Ramos (cell line): ENCODE results near the gene RXFP3.
"Not testable (repeated sequence)": the region's sequence is repeated elsewhere in the genome, so short reads cannot be mapped to it uniquely, and the experiment has no call there.

ENCODE experiments used
- in situ Hi-C: fragments of 300-500 bp; cut with MboI; formaldehyde crosslinking; loops from one replicate; pipeline ENCODE4 v1.14.3; 2022; ENCODE audit warnings: low sequenced_read_pairs; ENCODE audit not compliant: unreplicated experiment

RXFP3 gene, protein sequence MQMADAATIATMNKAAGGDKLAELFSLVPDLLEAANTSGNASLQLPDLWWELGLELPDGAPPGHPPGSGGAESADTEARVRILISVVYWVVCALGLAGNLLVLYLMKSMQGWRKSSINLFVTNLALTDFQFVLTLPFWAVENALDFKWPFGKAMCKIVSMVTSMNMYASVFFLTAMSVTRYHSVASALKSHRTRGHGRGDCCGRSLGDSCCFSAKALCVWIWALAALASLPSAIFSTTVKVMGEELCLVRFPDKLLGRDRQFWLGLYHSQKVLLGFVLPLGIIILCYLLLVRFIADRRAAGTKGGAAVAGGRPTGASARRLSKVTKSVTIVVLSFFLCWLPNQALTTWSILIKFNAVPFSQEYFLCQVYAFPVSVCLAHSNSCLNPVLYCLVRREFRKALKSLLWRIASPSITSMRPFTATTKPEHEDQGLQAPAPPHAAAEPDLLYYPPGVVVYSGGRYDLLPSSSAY

DNA sequence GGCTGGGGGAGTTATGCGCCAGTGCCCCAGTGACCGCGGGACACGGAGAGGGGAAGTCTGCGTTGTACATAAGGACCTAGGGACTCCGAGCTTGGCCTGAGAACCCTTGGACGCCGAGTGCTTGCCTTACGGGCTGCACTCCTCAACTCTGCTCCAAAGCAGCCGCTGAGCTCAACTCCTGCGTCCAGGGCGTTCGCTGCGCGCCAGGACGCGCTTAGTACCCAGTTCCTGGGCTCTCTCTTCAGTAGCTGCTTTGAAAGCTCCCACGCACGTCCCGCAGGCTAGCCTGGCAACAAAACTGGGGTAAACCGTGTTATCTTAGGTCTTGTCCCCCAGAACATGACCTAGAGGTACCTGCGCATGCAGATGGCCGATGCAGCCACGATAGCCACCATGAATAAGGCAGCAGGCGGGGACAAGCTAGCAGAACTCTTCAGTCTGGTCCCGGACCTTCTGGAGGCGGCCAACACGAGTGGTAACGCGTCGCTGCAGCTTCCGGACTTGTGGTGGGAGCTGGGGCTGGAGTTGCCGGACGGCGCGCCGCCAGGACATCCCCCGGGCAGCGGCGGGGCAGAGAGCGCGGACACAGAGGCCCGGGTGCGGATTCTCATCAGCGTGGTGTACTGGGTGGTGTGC, at the start of gene RXFP3:
TSS of gene RXFP3 (plus strand) at position 6 of the 636 bp plus-strand sequence. CDS start at position 361, 355 bp downstream.
- in situ Hi-C loops = loop anchor here (10.0 kb wide), 1 partner anchor 502 kb away; no protein-coding TSS in a partner anchor

DNA sequence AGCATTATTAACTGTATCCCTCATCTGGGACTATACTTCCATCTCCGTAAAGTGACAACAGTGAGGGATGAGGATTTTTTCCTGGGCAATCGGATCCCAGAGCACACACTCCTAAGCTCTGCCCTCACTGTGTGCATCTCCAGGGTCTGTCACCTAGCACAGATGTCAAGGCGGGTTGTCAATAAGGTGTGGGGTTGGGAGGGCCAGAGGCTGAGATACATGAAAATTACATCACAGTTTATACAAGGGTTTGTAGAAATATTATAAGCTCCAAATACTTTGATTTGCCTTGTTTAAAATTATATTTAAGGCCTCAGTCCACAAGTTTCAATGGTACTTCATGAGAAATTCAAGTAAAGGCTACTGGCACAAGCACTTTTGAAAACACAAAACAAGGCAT, 48.9 kb upstream of the RXFP3 start:
- in situ Hi-C loops = no loop called here

DNA sequence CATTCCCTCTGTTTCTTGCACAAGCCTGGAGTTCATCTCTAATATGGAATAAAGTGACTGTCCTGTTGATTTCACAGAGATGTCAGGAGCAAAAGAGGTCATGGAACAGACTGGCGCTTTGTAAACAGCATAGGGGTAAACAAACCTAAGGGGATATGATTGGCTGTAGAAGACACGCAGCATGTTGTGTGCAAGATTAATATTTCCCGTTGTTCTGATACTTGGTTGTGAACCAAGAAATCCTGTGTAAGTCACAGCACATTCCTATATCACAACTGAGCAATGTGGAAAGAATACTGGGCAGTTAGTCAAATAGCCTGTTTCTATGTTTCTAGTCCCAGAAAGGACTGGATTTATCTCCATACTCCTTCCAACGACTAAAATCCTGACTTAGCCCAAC, 47.6 kb upstream of the RXFP3 start:
- in situ Hi-C loops = no loop called here

DNA sequence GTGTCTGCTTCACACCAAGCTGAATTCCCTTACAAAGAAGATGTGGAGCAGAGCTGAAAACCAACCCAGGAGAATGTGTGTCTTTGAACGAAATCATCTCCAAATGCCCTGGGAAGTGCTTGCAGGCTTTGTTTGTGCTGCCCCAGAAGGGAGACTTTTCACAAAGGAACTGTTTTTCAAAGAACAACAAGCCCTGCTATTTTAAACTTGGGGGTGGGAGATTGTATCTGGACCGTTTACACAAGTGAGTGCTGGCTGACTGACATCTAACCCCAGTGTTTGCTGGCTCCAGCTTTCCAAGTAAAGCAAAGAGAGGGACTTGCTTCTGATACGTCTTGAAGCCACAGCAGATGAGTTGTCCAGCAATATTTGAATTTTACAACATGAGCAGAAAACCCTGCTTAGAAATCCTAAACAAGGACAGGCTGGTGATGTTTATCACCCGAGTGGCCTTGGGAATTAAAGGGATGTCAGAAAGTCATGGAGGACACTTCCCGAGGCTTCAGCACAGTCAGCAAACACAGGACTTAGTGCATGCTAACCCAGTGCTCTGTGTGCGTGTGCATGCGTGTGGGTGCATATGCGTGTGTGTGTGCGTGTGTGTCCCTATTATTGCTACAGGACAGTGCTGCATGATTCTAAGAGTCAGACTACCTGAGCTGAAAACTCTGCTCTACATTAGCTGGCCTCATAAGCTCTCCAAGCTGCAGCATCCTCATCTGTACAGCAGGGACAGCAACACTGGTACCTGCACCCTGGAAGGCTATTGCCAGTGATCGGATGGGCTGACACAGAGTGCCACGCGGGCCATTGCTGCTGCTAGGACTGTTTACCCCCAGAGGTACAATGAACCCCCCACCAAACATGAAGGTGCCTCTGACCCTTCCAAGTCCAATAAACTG, 45.8 kb upstream of the RXFP3 start:
- in situ Hi-C loops = no loop called here

DNA sequence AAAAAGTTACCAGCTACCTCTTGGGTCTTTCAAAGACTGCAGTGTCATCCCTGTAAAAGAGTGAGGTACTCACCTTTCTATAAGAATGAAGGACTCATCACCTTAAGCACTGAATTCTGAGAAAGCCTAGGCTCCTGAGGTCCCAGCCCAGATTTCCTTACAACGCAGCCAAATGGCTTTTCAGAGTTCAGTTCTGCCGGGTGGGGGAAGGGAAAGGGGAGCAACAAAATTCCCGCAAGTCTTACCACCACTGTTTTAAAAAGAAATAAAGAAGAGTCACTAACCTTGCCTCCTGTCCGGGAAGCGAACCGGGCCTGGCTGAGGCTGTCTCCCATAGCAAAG, 44.8 kb upstream of the RXFP3 start:
- in situ Hi-C loops = no loop called here

DNA sequence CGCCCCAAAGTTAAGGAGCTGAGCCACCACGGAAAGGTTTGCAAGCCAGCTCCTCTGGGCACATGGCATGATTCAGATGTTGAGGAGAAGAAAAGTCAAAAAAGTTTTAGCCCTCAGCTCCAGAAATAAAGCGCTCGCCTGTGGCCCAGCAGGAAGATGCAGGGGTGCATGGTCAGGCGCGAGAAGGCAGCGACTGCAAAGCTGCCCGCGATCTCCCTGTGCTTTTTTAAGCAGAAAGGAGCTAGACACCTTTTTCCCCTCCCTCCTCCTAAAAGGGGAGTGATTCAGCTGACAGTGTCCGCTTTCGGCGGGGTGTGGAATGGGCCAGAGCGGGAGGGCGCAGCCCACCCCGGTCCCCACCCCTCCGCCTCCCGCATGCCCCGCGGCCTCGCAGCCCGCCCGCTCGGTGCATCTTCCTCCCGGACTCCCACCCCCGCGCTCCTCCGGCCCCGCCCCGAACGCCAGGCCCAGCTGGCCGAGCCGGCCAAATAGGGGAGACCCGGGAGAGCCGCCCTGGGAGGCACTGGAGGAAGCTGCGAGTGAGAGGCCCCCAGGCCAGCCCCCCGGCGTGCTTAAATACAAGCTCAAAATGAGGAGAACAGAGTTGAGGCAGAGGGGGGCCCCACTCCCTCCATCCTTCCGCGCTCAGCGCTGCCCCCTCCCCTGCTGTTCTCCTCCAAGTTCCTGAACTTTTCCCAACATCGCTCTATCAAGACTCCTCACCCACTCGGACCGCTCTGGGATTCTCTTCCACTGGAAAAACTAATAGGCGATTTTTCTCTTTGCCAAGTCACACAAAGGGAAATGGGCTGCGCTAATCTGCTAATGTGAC, 44.2 kb upstream of the RXFP3 start, which contains the start of gene ADAMTS12:
TSS of gene ADAMTS12 (minus strand) at position 203 of the 832 bp plus-strand sequence. CDS start at position 69, 134 bp downstream.
- in situ Hi-C loops = no loop called here

DNA sequence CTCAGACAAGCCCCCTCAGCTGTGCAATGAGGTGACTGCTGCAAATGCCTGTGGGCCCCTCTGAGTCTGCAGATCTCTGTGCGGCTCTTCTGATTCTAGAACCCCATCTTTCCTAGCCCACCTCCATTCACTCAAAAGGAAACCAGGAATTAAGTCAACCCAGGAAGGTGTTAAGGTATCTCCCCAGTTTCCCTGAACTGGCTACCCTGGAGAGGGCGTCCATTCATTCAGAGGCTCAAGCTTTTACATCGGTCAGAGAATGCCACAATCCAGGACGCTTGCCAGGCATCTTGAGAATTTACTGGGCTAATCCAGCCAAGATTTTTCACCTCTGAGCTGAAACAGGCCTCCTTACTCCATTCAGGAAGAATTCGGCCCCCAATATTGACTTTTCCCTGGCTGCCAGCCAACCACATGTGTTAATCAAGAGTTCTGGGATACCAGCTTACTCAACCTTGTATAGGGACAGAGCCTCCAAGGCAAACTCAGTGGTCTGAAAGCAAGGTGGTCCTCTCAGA, 43.5 kb upstream of the RXFP3 start:
- in situ Hi-C loops = no loop called here

DNA sequence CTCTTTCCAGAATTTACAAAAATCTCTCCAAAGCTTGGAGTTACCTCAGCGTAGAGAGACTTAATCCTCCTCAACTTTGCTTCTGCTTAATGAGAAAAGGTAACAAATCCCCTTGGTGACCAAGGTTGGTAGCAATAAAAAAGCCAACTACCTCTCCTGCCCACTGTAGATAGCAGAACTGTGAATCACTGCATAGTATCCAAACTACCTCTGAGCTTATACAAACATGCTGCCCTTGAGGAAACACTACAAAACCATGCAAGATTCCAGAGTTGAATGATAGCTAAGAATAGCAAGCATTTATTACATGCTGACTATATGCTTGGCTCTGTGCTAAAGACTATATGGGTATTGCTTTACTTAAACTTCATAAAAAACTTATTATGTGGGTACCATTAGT, 41.6 kb upstream of the RXFP3 start:
- in situ Hi-C loops = no loop called here

DNA sequence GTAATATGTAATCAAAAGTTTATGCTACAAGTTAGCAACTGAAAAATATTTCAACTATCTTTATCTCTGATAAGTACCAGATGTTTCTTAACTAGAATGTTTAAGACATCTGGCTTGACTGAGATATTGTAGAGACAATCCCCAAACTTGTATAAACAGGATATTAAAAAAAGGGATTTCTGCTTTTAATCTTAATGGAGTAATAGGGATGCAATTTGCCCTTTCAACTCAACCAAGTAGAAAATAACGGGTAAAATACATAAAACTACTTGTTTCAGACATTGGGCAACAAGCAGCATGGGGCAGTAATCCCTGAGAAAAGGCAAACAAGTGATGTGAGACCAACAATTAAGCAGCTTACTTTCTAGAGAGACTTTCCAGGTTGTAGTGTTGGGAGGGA, 35.0 kb upstream of the RXFP3 start:
- in situ Hi-C loops = no loop called here

DNA sequence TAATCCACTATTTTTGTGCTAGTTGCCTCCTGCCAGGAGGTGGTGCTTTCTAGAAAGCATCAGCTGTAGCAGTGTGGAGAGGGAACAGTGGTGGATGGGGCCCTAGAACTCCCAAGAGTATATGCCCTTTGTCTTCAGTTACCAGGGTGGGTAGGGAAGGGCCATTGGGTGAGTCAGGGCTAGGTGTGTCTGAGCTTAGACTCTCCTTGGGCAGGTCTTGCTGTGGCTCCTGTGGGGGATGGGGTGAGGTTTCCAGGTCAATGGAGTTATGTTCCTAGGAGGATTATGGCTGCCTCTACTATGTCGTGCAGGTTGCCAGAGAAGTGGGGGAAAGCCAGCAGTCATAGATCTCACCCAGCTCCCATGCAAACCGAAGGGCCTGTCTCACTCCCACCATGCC, 33.1 kb upstream of the RXFP3 start:
- in situ Hi-C loops = no loop called here

DNA sequence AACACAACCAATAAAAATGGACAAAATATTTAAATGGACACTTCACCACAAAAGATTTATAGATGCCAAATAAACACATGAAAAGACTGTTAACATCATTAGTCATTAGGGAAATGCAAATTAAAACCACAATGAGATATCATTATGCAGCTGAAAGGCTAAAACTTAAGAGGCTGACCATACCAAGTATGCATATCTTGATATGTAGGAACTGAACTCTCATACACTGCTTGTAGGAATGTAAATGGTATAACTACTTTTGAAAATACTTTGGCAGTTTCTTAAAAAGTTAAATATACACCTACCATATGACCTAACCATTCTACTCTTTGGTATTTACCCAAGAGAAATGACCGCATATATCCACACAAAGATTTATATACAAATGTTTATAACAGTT, 30.8 kb upstream of the RXFP3 start:
- in situ Hi-C loops = no loop called here

DNA sequence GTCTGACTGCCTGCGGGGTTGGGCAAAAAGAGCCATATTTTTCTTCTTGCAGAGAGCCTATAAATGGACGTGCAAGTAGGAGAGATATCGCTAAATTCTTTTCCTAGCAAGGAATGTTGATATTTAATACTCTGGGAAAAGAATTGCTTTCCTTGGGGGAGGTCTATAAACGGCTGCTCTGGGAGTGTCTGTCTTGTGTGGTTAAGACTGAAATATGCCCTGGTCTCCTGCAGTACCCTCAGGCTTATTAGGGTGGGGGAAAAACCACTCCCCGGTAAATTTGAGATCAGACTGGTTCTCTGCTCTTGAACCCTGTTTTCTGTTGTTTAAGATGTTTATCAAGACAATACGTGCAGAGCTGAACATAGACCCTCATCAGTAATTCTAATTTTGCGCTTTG, 29.9 kb upstream of the RXFP3 start:
- in situ Hi-C loops = not testable (repeated sequence)

DNA sequence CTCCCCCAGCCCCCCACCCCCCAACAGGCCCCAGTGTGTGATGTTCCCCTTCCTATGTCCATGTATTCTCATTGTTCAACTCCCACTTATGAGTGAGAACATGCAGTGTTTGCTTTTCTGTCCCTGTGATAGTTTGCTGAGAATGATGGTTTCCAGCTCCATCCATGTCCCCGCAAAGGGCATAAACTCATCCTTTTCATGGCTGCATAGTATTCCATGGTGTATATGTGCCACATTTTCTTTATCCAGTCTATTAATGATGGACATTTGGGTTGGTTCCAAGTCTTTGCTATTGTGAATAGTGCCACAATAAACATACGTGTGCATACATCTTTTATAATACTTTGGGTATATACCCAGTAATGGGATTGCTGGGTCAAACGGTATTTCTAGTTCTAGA, 21.3 kb upstream of the RXFP3 start:
- in situ Hi-C loops = not testable (repeated sequence)

DNA sequence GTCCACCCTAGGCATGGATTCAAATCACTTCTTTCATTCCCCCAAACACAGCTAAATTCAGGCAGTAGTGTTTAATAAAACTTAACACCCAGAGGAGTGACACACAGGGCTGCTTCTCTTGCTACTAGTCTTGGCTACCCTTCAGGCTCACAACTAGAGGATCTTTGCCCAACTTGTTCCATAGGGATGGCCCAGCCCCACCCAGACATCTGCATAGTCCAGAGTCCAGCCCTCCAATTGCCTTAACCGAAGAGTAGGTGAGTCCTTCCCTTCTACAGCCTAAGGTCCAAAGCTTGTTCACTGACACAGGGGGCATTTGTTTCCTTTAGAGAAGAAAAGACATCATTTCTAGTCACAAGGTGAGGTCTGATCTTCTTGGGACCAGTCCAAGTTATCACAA, 15.2 kb upstream of the RXFP3 start:
- in situ Hi-C loops = no loop called here

DNA sequence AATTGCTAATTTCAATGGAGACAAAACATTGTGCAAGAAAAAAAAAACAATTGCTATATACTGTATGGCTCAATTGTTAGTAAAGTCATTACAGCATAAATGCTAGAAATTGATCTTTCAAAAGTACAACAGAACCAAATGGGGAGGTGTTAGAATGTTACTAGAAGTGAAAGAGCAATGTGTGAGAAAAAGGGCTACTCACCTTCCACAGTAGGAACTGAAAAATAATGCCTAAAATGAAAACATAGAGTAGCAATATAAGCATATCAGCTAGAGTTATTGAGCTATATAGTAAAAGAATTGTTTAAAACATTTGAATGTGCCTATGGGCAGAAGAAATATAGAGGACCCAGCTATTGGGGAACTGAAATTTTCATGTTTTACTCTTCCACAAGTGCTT, 10.9 kb upstream of the RXFP3 start:
- in situ Hi-C loops = no loop called here

DNA sequence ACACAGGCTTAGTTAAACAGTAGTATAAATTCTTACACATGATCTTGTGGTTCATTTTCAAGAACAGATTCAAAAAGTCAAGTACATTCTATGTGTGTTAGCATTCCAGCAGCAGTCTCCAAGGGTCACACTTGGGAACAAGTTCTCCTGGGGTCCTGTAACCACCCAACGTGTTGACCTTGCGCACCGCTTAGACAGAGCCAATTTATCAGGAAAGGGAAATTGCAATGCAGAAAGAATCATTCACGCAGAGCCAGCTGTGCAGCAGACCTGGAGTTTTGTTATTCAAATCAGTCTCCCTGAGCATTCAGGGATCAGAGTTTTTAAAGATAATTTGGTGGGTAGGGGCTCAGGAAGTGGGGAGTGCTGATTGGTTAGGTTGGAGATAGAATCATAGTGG, 8.5 kb upstream of the RXFP3 start:
- in situ Hi-C loops = no loop called here

DNA sequence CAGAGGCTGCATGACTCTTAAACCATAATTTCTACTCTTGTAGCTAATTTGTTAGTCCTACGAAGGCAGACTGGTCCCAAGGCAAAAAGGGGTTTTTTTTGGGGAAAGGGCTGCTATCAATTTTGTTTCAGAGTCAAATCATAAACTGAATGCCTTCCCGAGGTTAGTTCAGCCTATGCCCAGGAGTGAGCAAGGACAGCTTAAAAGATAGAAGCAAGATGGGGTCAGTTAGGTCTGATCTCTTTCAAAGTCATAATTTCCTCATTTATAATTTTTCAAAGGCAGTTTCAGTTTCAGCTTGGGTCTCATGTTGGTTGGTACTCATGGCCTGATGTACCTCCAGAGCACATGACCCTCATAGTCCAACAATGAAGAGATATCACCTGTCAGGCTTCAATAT, 7.9 kb upstream of the RXFP3 start:
- in situ Hi-C loops = no loop called here

DNA sequence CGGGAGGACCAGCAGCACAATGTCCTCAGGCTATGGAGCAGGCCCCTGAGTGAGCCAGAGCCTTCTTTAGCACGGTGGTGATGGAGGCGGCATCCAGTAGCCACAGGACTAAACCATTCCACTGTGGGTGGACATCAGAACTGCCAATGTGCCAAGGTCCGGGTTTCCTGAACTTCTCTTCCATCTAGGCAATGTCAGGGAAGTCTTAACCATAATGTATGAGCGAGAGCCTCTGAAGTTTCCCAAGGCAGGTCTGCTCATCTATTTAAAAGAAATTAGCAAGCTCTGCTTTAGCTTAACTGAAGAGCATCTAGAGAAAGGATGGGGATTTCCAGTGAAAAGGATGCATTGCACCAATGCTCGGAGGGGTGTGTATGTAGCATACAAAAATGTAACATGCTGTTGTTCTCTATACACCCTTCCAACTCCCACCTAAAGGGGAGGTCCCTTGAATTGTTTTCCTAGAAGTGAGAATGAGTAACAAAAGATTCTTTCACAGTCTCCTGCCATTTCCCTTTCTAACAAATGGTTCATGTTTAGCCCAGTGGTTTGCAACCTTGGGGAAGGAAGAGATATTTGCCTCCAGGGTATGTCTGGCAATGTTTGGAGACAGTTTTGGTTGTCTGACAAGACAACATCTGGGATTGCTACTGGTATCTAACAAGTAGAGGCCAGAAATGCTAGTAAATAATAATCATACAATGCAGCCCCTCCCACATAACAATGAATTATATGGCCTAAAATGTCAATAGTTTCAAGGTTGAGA, 6.1 kb upstream of the RXFP3 start:
- in situ Hi-C loops = loop anchor here (10.0 kb wide), 1 partner anchor 495 kb away; no protein-coding TSS in a partner anchor

DNA sequence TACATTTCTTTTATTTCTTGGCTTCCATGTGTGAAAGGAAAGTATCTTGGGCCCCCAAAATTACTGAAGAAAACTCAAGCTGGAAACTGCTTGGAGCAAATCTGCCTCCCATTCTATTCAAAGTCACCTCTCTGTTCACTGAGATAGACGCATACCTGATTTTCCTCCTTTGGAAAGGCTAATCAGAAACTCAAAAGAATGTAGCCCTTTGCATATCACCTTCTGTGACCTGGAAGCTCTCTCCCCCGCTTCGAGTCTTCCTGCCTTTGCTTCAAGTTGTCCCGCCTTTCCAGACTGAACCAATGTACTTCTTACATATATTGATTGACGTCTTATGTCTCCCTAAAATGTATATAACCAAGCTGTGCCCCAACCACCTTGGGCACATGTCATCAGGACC, 5.0 kb upstream of the RXFP3 start:
- in situ Hi-C loops = loop anchor here (10.0 kb wide), 1 partner anchor 496 kb away; no protein-coding TSS in a partner anchor
